GM12892 (cell line): ENCODE data around the gene TEDC2.

Source experiments
- POLR2A ChIP-seq: IDR thresholded peaks from 2 replicates; pipeline ENCODE4 v1.6.1; 2011; ENCODE audit warnings: low read depth, low read length, control low read depth
- POLR2AphosphoS5 ChIP-seq: IDR thresholded peaks from 2 replicates; pipeline ENCODE4 v1.6.1; 2011; ENCODE audit warnings: low read depth, low read length, control low read depth
- TAF1 ChIP-seq: IDR thresholded peaks from 2 replicates; pipeline ENCODE4 v1.6.1; 2011; ENCODE audit warnings: low read depth, mild to moderate bottlenecking, control low read depth, low read length, borderline replicate concordance

DNA sequence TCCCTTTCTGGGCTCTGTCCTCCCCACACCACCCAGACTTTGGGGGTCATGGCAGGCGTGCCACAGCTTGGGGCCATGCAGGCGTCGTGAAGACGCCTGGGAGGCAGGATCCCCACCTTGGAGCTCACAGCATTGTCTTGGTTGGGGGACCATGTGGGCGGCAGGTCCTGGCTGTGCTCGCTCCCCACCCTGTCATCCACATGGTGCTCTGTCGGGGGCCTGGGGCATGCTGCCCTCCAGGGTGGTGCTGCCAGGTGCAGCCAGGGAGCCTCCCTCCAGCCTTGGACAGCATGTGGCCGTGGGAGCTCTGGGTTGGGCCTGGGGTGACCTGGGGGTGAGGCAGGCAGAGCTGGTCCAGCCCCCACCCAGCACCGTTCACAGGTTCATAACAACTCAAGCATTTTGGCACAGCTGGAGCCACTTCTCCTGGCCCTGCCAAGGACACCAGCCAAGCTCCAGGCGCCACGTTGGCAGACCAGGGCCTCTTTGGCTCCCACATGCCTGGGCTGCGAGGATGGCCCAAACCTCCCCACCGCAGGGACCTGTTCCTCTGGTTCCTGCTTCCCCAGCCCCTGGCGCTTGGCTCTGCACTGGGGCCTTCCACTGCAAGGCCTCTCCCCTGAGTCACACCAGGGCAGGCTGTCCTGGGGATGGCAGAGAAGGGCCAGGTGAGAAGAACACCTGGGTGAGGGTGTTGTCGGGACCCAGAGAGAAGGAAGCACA, 38.8 kb downstream of the TEDC2 start:
- TF ChIP-seq TAF1 = no peak
- no peak for TF ChIP-seq POLR2A
- TF ChIP-seq POLR2AphosphoS5 = no peak
